HG03045 (cell line): ENCODE results near the gene SUSD6.
"Not testable (repeated sequence)": the region's sequence is repeated elsewhere in the genome, so short reads cannot be mapped to it uniquely, and the experiment has no call there.

Experiments
- ATAC-seq: cut with Tn5 transposase; IDR thresholded peaks from one replicate; pipeline ENCODE4 v1.9.1; 2021; ENCODE audit warnings: mild to moderate bottlenecking, moderate library complexity; ENCODE audit not compliant: unreplicated experiment

Gene SUSD6

GRCh38 chr14:69711477-69711876, 100.1 kb downstream of the SUSD6 start:
- no peak for ATAC-seq

- ATAC-seq = no peak
Measured at GRCh38 chr14:69711881-69712560, 100.6 kb downstream of the SUSD6 start.

- ATAC-seq = no peak
Measured at GRCh38 chr14:69712599-69713088, 101.2 kb downstream of the SUSD6 start.

- no peak for ATAC-seq
Measured at GRCh38 chr14:69713209-69713781, 101.9 kb downstream of the SUSD6 start.

GRCh38 chr14:69713993-69714679, 102.7 kb downstream of the SUSD6 start:
- no peak for ATAC-seq

- ATAC-seq = no peak
Measured at GRCh38 chr14:69715725-69716477, 104.5 kb downstream of the SUSD6 start.

- ATAC-seq = no peak
Measured at GRCh38 chr14:69716478-69717187, 105.2 kb downstream of the SUSD6 start.

GRCh38 chr14:69718614-69719013, 107.2 kb downstream of the SUSD6 start:
- ATAC-seq = not testable (repeated sequence)

GRCh38 chr14:69719501-69719951, 108.1 kb downstream of the SUSD6 start:
- no peak for ATAC-seq

- no peak for ATAC-seq
Measured at GRCh38 chr14:69720912-69721311, 109.5 kb downstream of the SUSD6 start.

GRCh38 chr14:69726761-69727511, 115.5 kb downstream of the SUSD6 start:
- ATAC-seq = peak; percentile 83

- no peak for ATAC-seq
Measured at GRCh38 chr14:69727860-69728259, 116.5 kb downstream of the SUSD6 start.

- ATAC-seq = not testable (repeated sequence)
Measured at GRCh38 chr14:69731919-69732598, 120.7 kb downstream of the SUSD6 start.

GRCh38 chr14:69736405-69736804, 125.0 kb downstream of the SUSD6 start:
- ATAC-seq = not testable (repeated sequence)

GRCh38 chr14:69741055-69741454, 129.7 kb downstream of the SUSD6 start:
- ATAC-seq = no peak

- ATAC-seq = no peak
Measured at GRCh38 chr14:69749956-69750355, 138.6 kb downstream of the SUSD6 start.

- no peak for ATAC-seq
Measured at GRCh38 chr14:69750495-69750894, 139.1 kb downstream of the SUSD6 start.

GRCh38 chr14:69752773-69753172, 141.4 kb downstream of the SUSD6 start:
- no peak for ATAC-seq

- no peak for ATAC-seq
Measured at GRCh38 chr14:69753860-69754259, 142.5 kb downstream of the SUSD6 start.
